Left forelimb (tissue), 1 donor: Measurements from ENCODE around the gene SNX5.
"Not testable (repeated sequence)": the region's sequence is repeated elsewhere in the genome, so short reads cannot be mapped to it uniquely, and the experiment has no call there.

Experiments used
- DNase-seq: peaks from one replicate; pipeline ENCODE4 v3.0.0-alpha.2; 2018; ENCODE audit warnings: low spot score

Gene SNX5

GRCh38 chr20:17960400-17960885, 8.2 kb downstream of the SNX5 start:
- DNase-seq: not testable (repeated sequence)

- no peak for DNase-seq
These were observed 9.4 kb downstream of the SNX5 start for GRCh38 chr20:17959257-17959627.

GRCh38 chr20:17958373-17959256, 10.0 kb downstream of the SNX5 start:
- no peak for DNase-seq

GRCh38 chr20:17957505-17958363, 10.9 kb downstream of the SNX5 start:
- DNase-seq: no peak

- DNase-seq: no peak
These were observed 12.4 kb downstream of the SNX5 start for GRCh38 chr20:17956099-17956685.

GRCh38 chr20:17955302-17955701, 13.3 kb downstream of the SNX5 start:
- DNase-seq: no peak

- DNase-seq: no peak
These were observed 14.7 kb downstream of the SNX5 start for GRCh38 chr20:17953935-17954334.

GRCh38 chr20:17952692-17953684, 15.6 kb downstream of the SNX5 start:
- DNase-seq: no peak

GRCh38 chr20:17951323-17951722, 17.3 kb downstream of the SNX5 start:
- DNase-seq: no peak

- no peak for DNase-seq
These were observed 17.9 kb downstream of the SNX5 start for GRCh38 chr20:17950670-17951069.

GRCh38 chr20:17949899-17950298, 18.7 kb downstream of the SNX5 start:
- DNase-seq: no peak

GRCh38 chr20:17948442-17948841, 20.2 kb downstream of the SNX5 start:
- no peak for DNase-seq

- no peak for DNase-seq
These were observed 21.1 kb downstream of the SNX5 start for GRCh38 chr20:17947474-17947815.

- no peak for DNase-seq
These were observed 21.8 kb downstream of the SNX5 start for GRCh38 chr20:17946572-17947473.

GRCh38 chr20:17946040-17946439, 22.6 kb downstream of the SNX5 start:
- DNase-seq: no peak

GRCh38 chr20:17944854-17945474, 23.6 kb downstream of the SNX5 start:
- DNase-seq: no peak

GRCh38 chr20:17943343-17943742, 25.3 kb downstream of the SNX5 start:
- no peak for DNase-seq

GRCh38 chr20:17941826-17942196, 26.8 kb downstream of the SNX5 start:
- DNase-seq: no peak

GRCh38 chr20:17941087-17941825, 27.3 kb downstream of the SNX5 start:
- DNase-seq: no peak
